Tibial nerve (tissue), 4 donors: Measurements from ENCODE around the gene SDK2. TPM values are rescaled to one million over a fixed set of nuclear protein-coding genes. Genes with fewer than 3 reads are reported as not detected.

ENCODE experiments used
- DNase-seq, 2 donors: peaks; one replicate each; pipeline ENCODE4 v3.0.0-alpha.2; 2019; ENCODE audit warnings: low spot score in 2 of 2
- H3K27ac ChIP-seq, 4 donors: fragments of 200-600 bp; sonication (generic) in 3 of 4; one replicate each; pipeline ENCODE4 v1.5.1; 2017 to 2019; ENCODE audit warnings: mild to moderate bottlenecking in 1 of 4
- H3K27me3 ChIP-seq, 2 donors: fragments of 200-600 bp; sonication (generic) in 1 of 2; one replicate each; pipeline versions ENCODE4 v1.5.1 to v1.6.0; 2017 to 2019
- H3K36me3 ChIP-seq, 3 donors: fragments of 200-600 bp; sonication (generic); one replicate each; pipeline ENCODE4 v1.5.1; 2018 to 2019
- H3K4me1 ChIP-seq, 4 donors: fragments of 200-600 bp; sonication (generic) in 3 of 4; one replicate each; pipeline ENCODE4 v1.5.1; 2017 to 2019
- H3K4me3 ChIP-seq, 4 donors: fragments of 200-600 bp; sonication (generic) in 3 of 4; one replicate each; pipeline ENCODE4 v1.5.1; 2017 to 2019; ENCODE audit warnings: mild to moderate bottlenecking in 1 of 4, moderate library complexity in 1 of 4
- H3K9me3 ChIP-seq, 4 donors: fragments of 200-600 bp; sonication (generic) in 3 of 4; one replicate each; pipeline ENCODE4 v1.5.1; 2017 to 2019
- CTCF ChIP-seq, 5 experiments: fragments of 200-600 bp in 3 of 5; fragments of 450-650 bp in 2 of 5; sonication (generic) in 3 of 5; IDR thresholded peaks; one replicate each; pipeline ENCODE4 v1.5.1; 2016 to 2019; ENCODE audit warnings: antibody characterized with exemption in 5 of 5, mild to moderate bottlenecking in 3 of 5, moderate library complexity in 2 of 5
- EP300 ChIP-seq, 2 donors: sonication (generic); formaldehyde crosslinking; IDR thresholded peaks; one replicate each; pipeline ENCODE4 v1.6.1; 2017; ENCODE audit warnings: antibody characterized with exemption in 2 of 2, mild to moderate bottlenecking in 1 of 2
- POLR2A ChIP-seq, 2 donors: fragments of 450-650 bp; IDR thresholded peaks; one replicate each; pipeline ENCODE4 v1.6.1; 2017; ENCODE audit warnings: antibody characterized with exemption in 2 of 2, mild to moderate bottlenecking in 2 of 2, moderate library complexity in 2 of 2
- WGBS, 2 donors: methylation state at CpG; one replicate each; pipeline ENCODE4 v1.1.5; 2018; 5-methylcytosine and 5-hydroxymethylcytosine counted together
- total RNA-seq, 4 donors: library from RNA; depleted of rRNA; stranded (reverse); fragments of >200 nt; gene quantifications; one replicate each; pipeline ENCODE4 v1.1.0, GENCODE V29; 2016

The SDK2 gene
- total RNA-seq, 4 donors from 2014 or later: 3.1 to 6.3 (median 4.6) TPM

- TF ChIP-seq EP300 (IDR thresholded peaks at IDR 0.05) (no peak), CTCF (IDR thresholded peaks at IDR 0.05) (no peak), POLR2A (IDR thresholded peaks at IDR 0.05) (no peak)
- H3K27me3 ChIP-seq: peaks cover 0 to 33% of the 10 kb centered on the region in 2 donors
- peaks cover 0 to 28% (median 13%) of the 10 kb centered on the region in 4 donors for H3K4me1 ChIP-seq
- H3K4me3 ChIP-seq: no peak overlapping the region
- no peaks in the 10 kb centered on the region for H3K36me3 ChIP-seq
- WGBS, 2 donors: 66 to 67% methylated on average over 12 of the region's 12 CpGs
- H3K27ac ChIP-seq: peak overlapping the region in 1 of 4 donors; percentile 30
- DNase-seq: no peak
- H3K9me3 ChIP-seq: peaks cover 0 to 2% (median 0%) of the 10 kb centered on the region in 4 donors
Measured at GRCh38 chr17:73647772-73648542, 3.7 kb upstream of the SDK2 start.

GRCh38 chr17:73647301-73647695 is 3.1 kb upstream of the SDK2 start:
- WGBS, 2 donors: 85 to 88% methylated on average over 12 of the region's 12 CpGs
- H3K27me3 ChIP-seq: peaks cover 0 to 37% of the 10 kb centered on the region in 2 donors
- DNase-seq: no peak

GRCh38 chr17:73646409-73647300 is 2.4 kb upstream of the SDK2 start:
- Histone ChIP-seq H3K36me3 (no peaks in the 10 kb centered on the region), H3K4me1 (peaks cover 0 to 41% (median 20%) of the 10 kb centered on the region in 4 donors), H3K27me3 (peaks cover 0 to 37% of the 10 kb centered on the region in 2 donors), H3K27ac (no peak overlapping the region), H3K9me3 (no peaks in the 10 kb centered on the region), H3K4me3 (no peak overlapping the region)
- DNase-seq: no peak
- TF ChIP-seq POLR2A (IDR thresholded peaks at IDR 0.05) (no peak), CTCF (IDR thresholded peaks at IDR 0.05) (peak in 3 of 5 experiments; percentile 7 to 24 (median 10))
- 71 to 75% methylated on average over 19 of the region's 19 CpGs for WGBS, 2 donors

More at GRCh38 chr17:73647301-73647695, 3.1 kb upstream of the SDK2 start:
- peak overlapping the region in 1 of 4 donors; percentile 30 for H3K27ac ChIP-seq
- peaks cover 0 to 34% (median 16%) of the 10 kb centered on the region in 4 donors for H3K4me1 ChIP-seq
- H3K9me3 ChIP-seq: no peaks in the 10 kb centered on the region
- no peaks in the 10 kb centered on the region for H3K36me3 ChIP-seq
- TF ChIP-seq CTCF (IDR thresholded peaks at IDR 0.05): no peak
- no peak for TF ChIP-seq EP300 (IDR thresholded peaks at IDR 0.05)
- no peak for TF ChIP-seq POLR2A (IDR thresholded peaks at IDR 0.05)
- H3K4me3 ChIP-seq: no peak overlapping the region

- DNase-seq: no peak
- H3K27ac ChIP-seq: peak overlapping the region; percentile 24 to 88 (median 66)
- no peaks in the 10 kb centered on the region for H3K36me3 ChIP-seq
- H3K9me3 ChIP-seq: no peaks in the 10 kb centered on the region
- H3K27me3 ChIP-seq: peaks cover 0 to 37% of the 10 kb centered on the region in 2 donors
- TF ChIP-seq CTCF (IDR thresholded peaks at IDR 0.05) (peak in 2 of 5 experiments; percentile 17 to 30), EP300 (IDR thresholded peaks at IDR 0.05) (peak in 1 of 2 donors; percentile 47), POLR2A (IDR thresholded peaks at IDR 0.05) (peak in 1 of 2 donors; percentile 56)
- 4% methylated on average over 25 to 38 of the region's 90 CpGs for WGBS, 2 donors
- peaks cover 0 to 48% (median 23%) of the 10 kb centered on the region in 4 donors for H3K4me1 ChIP-seq
- peak overlapping the region in 3 of 4 donors; percentile 38 to 65 (median 48) for H3K4me3 ChIP-seq
Measured at GRCh38 chr17:73645050-73645871, 1.0 kb upstream of the SDK2 start.
